A549 (cell line): ENCODE results near the gene ZNF722. TPM values are rescaled to one million over a fixed set of nuclear protein-coding genes. Genes with fewer than 3 reads are reported as not detected.

Source experiments
- ATAC-seq, 2 experiments: fragments of 200-7000 bp in 1 of 2; fragments of >200 bp in 1 of 2; cut with Nextera tagmentation in 1 of 2; cut with Tn5 transposase in 1 of 2; 3 replicates each; pipeline versions ENCODE4 v1.8.0 to v1.9.1; 2018 to 2020; ENCODE audit warnings: mild to moderate bottlenecking in 1 of 2, moderate library complexity in 1 of 2
- CTCF ChIA-PET: fragments of 300-600 bp; sonication (Branson Sonifier 250); formaldehyde crosslinking; extraction: SDS; loops from one replicate; lab custom pipeline; 2021; ENCODE audit warnings: antibody characterized with exemption, inconsistent platforms; lab: Yijun Ruan, JAX
- POLR2A ChIA-PET: fragments of 350-600 bp; formaldehyde crosslinking; extraction: SDS; loops from one replicate; lab custom pipeline; 2021; ENCODE audit warnings: antibody characterized with exemption, inconsistent platforms; lab: Yijun Ruan, JAX
- DNase-seq, 2 experiments: peaks; one replicate each; pipeline versions ENCODE4 v3.0.0 to v3.0.0-alpha.2; 2011 to 2016; ENCODE audit warnings: low read depth in 1 of 2, low spot score in 1 of 2
- FAIRE-seq: peaks from 2 replicates; lab custom pipeline; 2011; peaks lifted over from hg19 to GRCh38; lab: Jason Lieb, UNC
- H3K27ac ChIP-seq, 2 experiments: fragments of >200 bp; sonication (Bioruptor Twin); formaldehyde crosslinking; 3 replicates each; pipeline ENCODE4 v1.5.1; 2016 to 2017
- H3K4me1 ChIP-seq: fragments of >200 bp; sonication (Bioruptor Twin); formaldehyde crosslinking; 3 replicates; pipeline ENCODE4 v1.6.1; 2016
- H3K4me2 ChIP-seq: fragments of >200 bp; sonication (Bioruptor Twin); formaldehyde crosslinking; 3 replicates; pipeline ENCODE4 v1.6.1; 2016
- H3K4me3 ChIP-seq: fragments of >200 bp; sonication (Bioruptor Twin); formaldehyde crosslinking; 3 replicates; pipeline ENCODE4 v1.5.1; 2016
- H3K9me3 ChIP-seq: fragments of >200 bp; sonication (Bioruptor Twin); formaldehyde crosslinking; 3 replicates; pipeline ENCODE4 v1.6.1; 2016
- BHLHE40 ChIP-seq: IDR thresholded peaks from 2 replicates; pipeline ENCODE4 v1.6.1; 2012; ENCODE audit warnings: low read depth, low read length, inconsistent platforms
- CBX2 ChIP-seq: fragments of 200-600 bp; sonication (generic); IDR thresholded peaks from 2 replicates; pipeline ENCODE4 v1.6.1; 2016; ENCODE audit warnings: low read depth, mild to moderate bottlenecking, borderline replicate concordance
- CBX8 ChIP-seq: fragments of 200-600 bp; sonication (generic); IDR thresholded peaks from 2 replicates; pipeline ENCODE4 v1.6.1; 2016
- CEBPB ChIP-seq, 2 experiments: fragments of >200 bp in 1 of 2; sonication (Bioruptor Twin) in 1 of 2; formaldehyde crosslinking in 1 of 2; IDR thresholded peaks; 2 replicates each; pipeline ENCODE4 v1.6.1; 2012 to 2016
- CHD4 ChIP-seq: fragments of 200-600 bp; sonication (generic); IDR thresholded peaks from 2 replicates; pipeline ENCODE4 v1.6.1; 2016; ENCODE audit warnings: antibody characterized with exemption, mild to moderate bottlenecking, borderline replicate concordance
- E2F6 ChIP-seq: IDR thresholded peaks from 2 replicates; pipeline ENCODE4 v1.6.1; 2012; ENCODE audit warnings: low read depth, borderline replicate concordance
- EHMT2 ChIP-seq: fragments of 200-600 bp; sonication (generic); IDR thresholded peaks from 2 replicates; pipeline ENCODE4 v1.6.1; 2016; ENCODE audit warnings: antibody characterized with exemption, low read depth, mild to moderate bottlenecking, moderate library complexity
- FOSB ChIP-seq: fragments of 250-450 bp; sonication (Bioruptor Pico); IDR thresholded peaks from 2 replicates; pipeline ENCODE4 v1.5.0; 2020; ENCODE audit warnings: mild to moderate bottlenecking, moderate library complexity
- FOXS1 ChIP-seq: fragments of 250-450 bp; sonication (Bioruptor Pico); IDR thresholded peaks from 2 replicates; pipeline ENCODE4 v1.5.0; 2020; ENCODE audit warnings: mild to moderate bottlenecking, moderate library complexity
- HOXB13 ChIP-seq: fragments of 250-450 bp; sonication (Bioruptor Pico); IDR thresholded peaks from 2 replicates; pipeline ENCODE4 v1.5.0; 2020; ENCODE audit warnings: low read depth, mild to moderate bottlenecking, moderate library complexity
- HOXB5 ChIP-seq: fragments of 250-450 bp; sonication (Bioruptor Pico); IDR thresholded peaks from 2 replicates; pipeline ENCODE4 v1.5.0; 2020; ENCODE audit warnings: mild to moderate bottlenecking, moderate library complexity
- JUN ChIP-seq, 2 experiments: fragments of >200 bp; sonication (Bioruptor Twin); formaldehyde crosslinking; IDR thresholded peaks; 2 replicates in 1 of 2; 3 replicates in 1 of 2; pipeline ENCODE4 v1.6.1; 2016 to 2017
- JUNB ChIP-seq: fragments of >200 bp; sonication (Bioruptor Twin); formaldehyde crosslinking; IDR thresholded peaks from 2 replicates; pipeline ENCODE4 v1.6.1; 2016
- KDM1A ChIP-seq: fragments of 200-600 bp; sonication (generic); IDR thresholded peaks from 2 replicates; pipeline ENCODE4 v1.6.1; 2016; ENCODE audit warnings: low read depth, mild to moderate bottlenecking
- MYC ChIP-seq: IDR thresholded peaks from 2 replicates; pipeline ENCODE4 v1.6.1; 2012; ENCODE audit warnings: mild to moderate bottlenecking, inconsistent platforms, low read length, improper control_type of control experiment, borderline replicate concordance
- POLR2A ChIP-seq: IDR thresholded peaks from 2 replicates; pipeline ENCODE4 v1.6.1; 2012; ENCODE audit warnings: mild to moderate bottlenecking, low read length
- RCOR1 ChIP-seq: fragments of 150-350 bp; IDR thresholded peaks from 2 replicates; pipeline ENCODE4 v1.6.1; 2014; ENCODE audit warnings: antibody characterized with exemption, low read length, low read depth
- RNF2 ChIP-seq: fragments of 200-600 bp; sonication (generic); IDR thresholded peaks from 2 replicates; pipeline ENCODE4 v1.6.1; 2016; ENCODE audit warnings: low read depth, mild to moderate bottlenecking, antibody characterized with exemption, moderate library complexity, borderline replicate concordance
- TFCP2L1 ChIP-seq: fragments of 250-450 bp; sonication (Bioruptor Pico); IDR thresholded peaks from 2 replicates; pipeline ENCODE4 v1.5.0; 2021; ENCODE audit warnings: mild to moderate bottlenecking
- ZC3H11A ChIP-seq: fragments of 450-650 bp; IDR thresholded peaks from 2 replicates; pipeline ENCODE4 v1.6.1; 2014; ENCODE audit warnings: antibody characterized with exemption, mild to moderate bottlenecking
- ZNF302 ChIP-seq: fragments of 250-450 bp; sonication (Bioruptor Pico); IDR thresholded peaks from 2 replicates; pipeline ENCODE4 v1.9.0; 2021; ENCODE audit warnings: inconsistent platforms, mild to moderate bottlenecking, moderate library complexity
- ZSCAN20 ChIP-seq: fragments of 250-450 bp; sonication (Bioruptor Pico); IDR thresholded peaks from 2 replicates; pipeline ENCODE4 v1.8.0; 2022; ENCODE audit warnings: mild to moderate bottlenecking, moderate library complexity
- WGBS: methylation state at CpG from one replicate; pipeline ENCODE4 v1.1.6; 2017; ENCODE audit errors: missing lambda C conversion rate; 5-methylcytosine and 5-hydroxymethylcytosine counted together
- polyA minus RNA-seq: library from RNA; depleted of rRNA, polyadenylated mRNA; stranded (reverse); fragments of >200 nt; gene quantifications from 2 replicates; pipeline ENCODE4 v1.2.3, GENCODE V29; 2011; rRNA and poly(A)+ RNA removed
- polyA plus RNA-seq, 4 experiments: library from polyadenylated mRNA; depleted of rRNA in 3 of 4; stranded (reverse); fragments of >200 nt; fragmentation: RNase III in 1 of 4; extraction: RNeasy Plus Mini Kit Qiagen cat#74134 plus additional on column Dnase treatment in 1 of 4; gene quantifications; 2 replicates in 3 of 4; 3 replicates in 1 of 4; pipeline ENCODE4 v1.2.3, GENCODE V29; 2011 to 2017
- TF ChIP-seq, protein P1 (sequence below): IDR thresholded peaks from 2 replicates; pipeline ENCODE4 v1.6.1; 2012
- TF ChIP-seq, protein P2 (sequence below): fragments of 150-350 bp; IDR thresholded peaks from 2 replicates; pipeline ENCODE4 v1.6.1; 2014; ENCODE audit warnings: low read depth, mild to moderate bottlenecking, low read length
- TF ChIP-seq, protein P3 (sequence below): fragments of 200-600 bp; sonication (generic); IDR thresholded peaks from 2 replicates; pipeline ENCODE4 v1.6.1; 2016; ENCODE audit warnings: antibody characterized with exemption, mild to moderate bottlenecking, moderate library complexity
- TF ChIP-seq, protein P4 (sequence below): fragments of >200 bp; sonication (Bioruptor Twin); formaldehyde crosslinking; IDR thresholded peaks from 2 replicates; pipeline ENCODE4 v1.6.1; 2016
- TF ChIP-seq, protein P5 (sequence below): IDR thresholded peaks from 2 replicates; pipeline ENCODE4 v1.6.1; 2012

Gene ZNF722
- not detected in 2 replicates for polyA plus RNA-seq (2011; rRNA removed)
- not detected in 2 replicates for polyA plus RNA-seq (2012; cell fraction: cytosol; rRNA removed)
- not detected in 2 replicates for polyA plus RNA-seq (2012; cell fraction: nucleus; rRNA removed)
- not detected in 3 replicates for polyA plus RNA-seq (2017; fragmentation: RNase III; extraction: RNeasy Plus Mini Kit Qiagen cat#74134 plus additional on column Dnase treatment)
- not detected in 2 replicates for polyA minus RNA-seq

DNA sequence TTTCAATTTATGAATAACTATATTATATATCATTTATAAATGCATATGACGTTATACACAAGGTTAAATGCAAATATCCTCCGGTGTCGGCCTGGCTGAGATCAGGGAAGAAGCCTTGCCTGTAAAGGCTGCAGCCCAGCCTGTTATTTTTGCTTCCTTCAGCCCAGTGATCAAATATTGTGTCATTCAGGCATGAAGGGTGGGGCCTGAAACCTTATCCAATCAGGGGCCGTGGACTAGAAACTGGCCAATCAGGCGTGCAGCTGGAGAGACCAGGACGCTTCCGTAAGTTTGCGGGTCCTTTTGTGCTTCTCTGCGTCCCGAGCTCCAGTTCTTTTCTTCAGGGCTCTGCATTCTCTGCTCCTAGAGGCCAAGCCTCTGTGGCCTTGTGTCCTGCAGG is at the start of gene ZNF722:
ZNF722 (plus strand) TSS at position 301 of the 400 bp plus-strand sequence. CDS start 113 bp downstream, outside the sequence.
- POLR2A ChIA-PET: no interaction called here
- 40% methylated on average over 10 of the region's 10 CpGs for WGBS
- no peak for FAIRE-seq

GRCh38 chr7:63953181-63953580 is 45.5 kb upstream of the ZNF722 start:
- ATAC-seq (no peak), FAIRE-seq (no peak), DNase-seq (no peak)
- no peak overlapping the region for H3K4me2 ChIP-seq
- H3K4me3 ChIP-seq: no peak overlapping the region
- TF ChIP-seq RCOR1 (no peak), HOXB5 (CRISPR knock-in tag) (no peak), JUN (IDR thresholded peaks at IDR 0.05) (no peak), JUNB (no peak), ZNF302 (CRISPR knock-in tag) (no peak), BHLHE40 (no peak), FOSB (CRISPR knock-in tag) (no peak), CHD4 (no peak), TFCP2L1 (CRISPR knock-in tag) (no peak), CEBPB (IDR thresholded peaks at IDR 0.05) (no peak), MYC (no peak), ZSCAN20 (CRISPR knock-in tag) (no peak), RNF2 (no peak), KDM1A (no peak), FOXS1 (CRISPR knock-in tag) (no peak), EHMT2 (no peak)
- TF ChIP-seq, protein P1, sequence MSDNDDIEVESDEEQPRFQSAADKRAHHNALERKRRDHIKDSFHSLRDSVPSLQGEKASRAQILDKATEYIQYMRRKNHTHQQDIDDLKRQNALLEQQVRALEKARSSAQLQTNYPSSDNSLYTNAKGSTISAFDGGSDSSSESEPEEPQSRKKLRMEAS: no peak
- TF ChIP-seq, protein P2, sequence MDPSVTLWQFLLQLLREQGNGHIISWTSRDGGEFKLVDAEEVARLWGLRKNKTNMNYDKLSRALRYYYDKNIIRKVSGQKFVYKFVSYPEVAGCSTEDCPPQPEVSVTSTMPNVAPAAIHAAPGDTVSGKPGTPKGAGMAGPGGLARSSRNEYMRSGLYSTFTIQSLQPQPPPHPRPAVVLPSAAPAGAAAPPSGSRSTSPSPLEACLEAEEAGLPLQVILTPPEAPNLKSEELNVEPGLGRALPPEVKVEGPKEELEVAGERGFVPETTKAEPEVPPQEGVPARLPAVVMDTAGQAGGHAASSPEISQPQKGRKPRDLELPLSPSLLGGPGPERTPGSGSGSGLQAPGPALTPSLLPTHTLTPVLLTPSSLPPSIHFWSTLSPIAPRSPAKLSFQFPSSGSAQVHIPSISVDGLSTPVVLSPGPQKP: no peak
- CTCF ChIA-PET: no interaction called here
- H3K9me3 ChIP-seq: peaks cover 20% of the 10 kb centered on the region; the same call in 2 of the 3 replicates
- no peaks in the 10 kb centered on the region for H3K4me1 ChIP-seq
- WGBS: 0% methylated on average over 1 of the region's 2 CpGs
- H3K27ac ChIP-seq: no peak overlapping the region
- POLR2A ChIA-PET: no interaction called here

More for the DNA sequence above, at the start of gene ZNF722:
- Histone ChIP-seq H3K27ac (no peak within 1 kb of the TSS), H3K9me3 (peaks cover 14% of the 10 kb centered on the region; the same call in 2 of the 3 replicates), H3K4me2 (no peak within 1 kb of the TSS), H3K4me3 (no peak within 1 kb of the TSS), H3K4me1 (no peaks in the 10 kb centered on the region)
- TF ChIP-seq, protein P3, sequence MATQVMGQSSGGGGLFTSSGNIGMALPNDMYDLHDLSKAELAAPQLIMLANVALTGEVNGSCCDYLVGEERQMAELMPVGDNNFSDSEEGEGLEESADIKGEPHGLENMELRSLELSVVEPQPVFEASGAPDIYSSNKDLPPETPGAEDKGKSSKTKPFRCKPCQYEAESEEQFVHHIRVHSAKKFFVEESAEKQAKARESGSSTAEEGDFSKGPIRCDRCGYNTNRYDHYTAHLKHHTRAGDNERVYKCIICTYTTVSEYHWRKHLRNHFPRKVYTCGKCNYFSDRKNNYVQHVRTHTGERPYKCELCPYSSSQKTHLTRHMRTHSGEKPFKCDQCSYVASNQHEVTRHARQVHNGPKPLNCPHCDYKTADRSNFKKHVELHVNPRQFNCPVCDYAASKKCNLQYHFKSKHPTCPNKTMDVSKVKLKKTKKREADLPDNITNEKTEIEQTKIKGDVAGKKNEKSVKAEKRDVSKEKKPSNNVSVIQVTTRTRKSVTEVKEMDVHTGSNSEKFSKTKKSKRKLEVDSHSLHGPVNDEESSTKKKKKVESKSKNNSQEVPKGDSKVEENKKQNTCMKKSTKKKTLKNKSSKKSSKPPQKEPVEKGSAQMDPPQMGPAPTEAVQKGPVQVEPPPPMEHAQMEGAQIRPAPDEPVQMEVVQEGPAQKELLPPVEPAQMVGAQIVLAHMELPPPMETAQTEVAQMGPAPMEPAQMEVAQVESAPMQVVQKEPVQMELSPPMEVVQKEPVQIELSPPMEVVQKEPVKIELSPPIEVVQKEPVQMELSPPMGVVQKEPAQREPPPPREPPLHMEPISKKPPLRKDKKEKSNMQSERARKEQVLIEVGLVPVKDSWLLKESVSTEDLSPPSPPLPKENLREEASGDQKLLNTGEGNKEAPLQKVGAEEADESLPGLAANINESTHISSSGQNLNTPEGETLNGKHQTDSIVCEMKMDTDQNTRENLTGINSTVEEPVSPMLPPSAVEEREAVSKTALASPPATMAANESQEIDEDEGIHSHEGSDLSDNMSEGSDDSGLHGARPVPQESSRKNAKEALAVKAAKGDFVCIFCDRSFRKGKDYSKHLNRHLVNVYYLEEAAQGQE: no peak
- TF ChIP-seq CBX8 (no peak), BHLHE40 (no peak), ZC3H11A (no peak), HOXB13 (CRISPR knock-in tag) (no peak), E2F6 (no peak), CBX2 (no peak), POLR2A (no peak), MYC (no peak), CHD4 (no peak), RNF2 (no peak)
- TF ChIP-seq, protein P4, sequence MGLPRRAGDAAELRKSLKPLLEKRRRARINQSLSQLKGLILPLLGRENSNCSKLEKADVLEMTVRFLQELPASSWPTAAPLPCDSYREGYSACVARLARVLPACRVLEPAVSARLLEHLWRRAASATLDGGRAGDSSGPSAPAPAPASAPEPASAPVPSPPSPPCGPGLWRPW: no peak
- TF ChIP-seq, protein P5, sequence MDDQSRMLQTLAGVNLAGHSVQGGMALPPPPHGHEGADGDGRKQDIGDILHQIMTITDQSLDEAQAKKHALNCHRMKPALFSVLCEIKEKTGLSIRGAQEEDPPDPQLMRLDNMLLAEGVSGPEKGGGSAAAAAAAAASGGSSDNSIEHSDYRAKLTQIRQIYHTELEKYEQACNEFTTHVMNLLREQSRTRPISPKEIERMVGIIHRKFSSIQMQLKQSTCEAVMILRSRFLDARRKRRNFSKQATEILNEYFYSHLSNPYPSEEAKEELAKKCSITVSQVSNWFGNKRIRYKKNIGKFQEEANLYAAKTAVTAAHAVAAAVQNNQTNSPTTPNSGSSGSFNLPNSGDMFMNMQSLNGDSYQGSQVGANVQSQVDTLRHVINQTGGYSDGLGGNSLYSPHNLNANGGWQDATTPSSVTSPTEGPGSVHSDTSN: no peak
- no peak for DNase-seq
- no peak for ATAC-seq
- CTCF ChIA-PET: no interaction called here
